HepG2 (cell line): Measurements from ENCODE around the gene PLA2G4D. TPM values are rescaled to one million over a fixed set of nuclear protein-coding genes. Genes with fewer than 3 reads are reported as not detected.

ENCODE experiments used
- FOSL1 ChIP-seq: sonication (generic); formaldehyde crosslinking; IDR thresholded peaks from 2 replicates; pipeline ENCODE4 v1.9.0; 2021; ENCODE audit warnings: missing genetic modification reagents, borderline replicate concordance
- HIC2 ChIP-seq: sonication (generic); formaldehyde crosslinking; IDR thresholded peaks from 2 replicates; pipeline ENCODE4 v1.9.0; 2022; ENCODE audit warnings: low read depth, missing genetic modification reagents
- HOXA3 ChIP-seq: sonication (generic); formaldehyde crosslinking; IDR thresholded peaks from 2 replicates; pipeline ENCODE4 v1.5.0; 2020; ENCODE audit warnings: missing genetic modification reagents
- NFATC3 ChIP-seq: sonication (generic); formaldehyde crosslinking; IDR thresholded peaks from 2 replicates; pipeline ENCODE4 v1.5.1; 2020; ENCODE audit warnings: mild to moderate bottlenecking, missing genetic modification reagents
- SAFB2 ChIP-seq: sonication (generic); formaldehyde crosslinking; IDR thresholded peaks from 2 replicates; pipeline ENCODE4 v1.5.1; 2020; ENCODE audit warnings: missing genetic modification reagents, low read depth, mild to moderate bottlenecking, borderline replicate concordance
- SALL1 ChIP-seq: sonication (generic); formaldehyde crosslinking; IDR thresholded peaks from 2 replicates; pipeline ENCODE4 v1.8.0; 2022; ENCODE audit warnings: mild to moderate bottlenecking, missing genetic modification reagents
- SAP130 ChIP-seq: IDR thresholded peaks from 2 replicates; pipeline ENCODE4 v1.6.1; 2016; ENCODE audit warnings: low read depth
- SNAI1 ChIP-seq: sonication (generic); formaldehyde crosslinking; IDR thresholded peaks from 2 replicates; pipeline ENCODE4 v1.5.0; 2020; ENCODE audit warnings: mild to moderate bottlenecking, missing genetic modification reagents, borderline replicate concordance
- SOX6 ChIP-seq, 2 experiments: fragments of 450-650 bp in 1 of 2; sonication (generic) in 1 of 2; formaldehyde crosslinking in 1 of 2; IDR thresholded peaks; 2 replicates each; pipeline versions ENCODE4 v1.4.0 to v1.6.1; 2017 to 2020; ENCODE audit warnings: antibody characterized with exemption in 1 of 2, mild to moderate bottlenecking in 1 of 2, missing genetic modification reagents in 1 of 2
- SSRP1 ChIP-seq: IDR thresholded peaks from 2 replicates; pipeline ENCODE4 v1.6.1; 2016; ENCODE audit warnings: control low read depth
- ZBTB39 ChIP-seq: sonication (generic); formaldehyde crosslinking; IDR thresholded peaks from 2 replicates; pipeline ENCODE4 v1.5.0; 2020; ENCODE audit warnings: missing genetic modification reagents
- ZNF207 ChIP-seq: fragments of 450-650 bp; IDR thresholded peaks from 2 replicates; pipeline ENCODE4 v1.6.1; 2016; ENCODE audit warnings: antibody characterized with exemption, borderline replicate concordance
- ZNF501 ChIP-seq: sonication (generic); formaldehyde crosslinking; IDR thresholded peaks from 2 replicates; pipeline ENCODE4 v1.5.1; 2020; ENCODE audit warnings: mild to moderate bottlenecking, moderate library complexity, missing genetic modification reagents
- ZNF784 ChIP-seq: sonication (generic); formaldehyde crosslinking; IDR thresholded peaks from 2 replicates; pipeline ENCODE4 v1.5.1; 2020; ENCODE audit warnings: missing genetic modification reagents, mild to moderate bottlenecking, borderline replicate concordance
- ZNF800 ChIP-seq: sonication (generic); formaldehyde crosslinking; IDR thresholded peaks from 2 replicates; pipeline ENCODE4 v1.4.0; 2020; ENCODE audit warnings: missing genetic modification reagents
- polyA plus RNA-seq, 8 experiments: library from polyadenylated mRNA; depleted of rRNA in 3 of 8; stranded (reverse) in 7 of 8; unstranded in 1 of 8; fragments of >200 nt; fragmentation: Illumina TruSeq in 4 of 8; extraction: Trizol in 4 of 8; gene quantifications; 2 replicates each; pipeline versions ENCODE4 v1.2.1 to v1.2.3, GENCODE V29; 2011 to 2016; ENCODE audit warnings: low read depth in 4 of 8, missing spikeins in 1 of 8, mixed read lengths in 1 of 8; ENCODE audit not compliant: insufficient read depth in 1 of 8
- total RNA-seq, 5 experiments: library from RNA; depleted of rRNA; stranded (reverse); fragments of >200 nt; fragmentation: Illumina TruSeq; extraction: Trizol; gene quantifications; 2 replicates each; pipeline ENCODE4 v1.2.3, GENCODE V29; 2016; ENCODE audit warnings: low read depth in 1 of 5
- TF ChIP-seq, protein P1 (sequence below): sonication (generic); formaldehyde crosslinking; IDR thresholded peaks from 2 replicates; pipeline ENCODE4 v1.5.1; 2020; ENCODE audit warnings: mild to moderate bottlenecking, missing genetic modification reagents, borderline replicate concordance

The PLA2G4D gene
- total and polyA plus RNA-seq, 2 of the 13 experiments (the other 11 are each of a cell fraction or from before 2014, with no cell fraction given): 0.04 to 0.21 TPM

DNA sequence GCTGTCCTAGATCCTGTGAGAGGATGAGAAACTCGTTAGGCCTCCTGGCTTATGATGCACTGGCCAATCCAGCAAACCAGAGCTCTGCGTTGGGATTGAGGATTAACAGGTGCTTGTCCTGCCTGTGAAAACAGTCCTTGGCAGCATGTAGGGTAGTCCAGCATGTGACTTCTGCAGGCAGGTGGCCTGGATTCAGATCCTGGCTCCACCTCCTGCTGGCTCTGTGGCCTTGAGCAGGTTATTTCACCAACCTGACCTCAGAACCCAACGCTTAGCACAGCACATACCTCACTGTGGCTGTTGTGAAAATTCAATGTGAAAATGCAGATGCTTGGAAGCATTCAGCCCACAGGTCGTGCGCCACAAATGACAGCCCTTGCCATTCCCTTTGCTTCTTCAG is 33.6 kb downstream of the PLA2G4D start (continued):
- TF ChIP-seq SALL1 (CRISPR knock-in tag): peak; percentile 44; the same call in 1 of the 2 replicates
- no peak for TF ChIP-seq HIC2 (CRISPR knock-in tag)
- no peak for TF ChIP-seq SOX6 (IDR thresholded peaks at IDR 0.05)
- 0 out of 2 replicates have a peak, but pooled peaks have one; percentile 21 for TF ChIP-seq SOX6 (CRISPR knock-in tag; IDR thresholded peaks at IDR 0.05)
- TF ChIP-seq ZBTB39: no peak
- no peak for TF ChIP-seq SNAI1 (CRISPR knock-in tag)
- no peak for TF ChIP-seq SSRP1 (CRISPR knock-in tag)
- TF ChIP-seq NFATC3 (CRISPR knock-in tag): no peak
- no peak for TF ChIP-seq SAFB2
- TF ChIP-seq ZNF784 (CRISPR knock-in tag): no peak
- TF ChIP-seq ZNF800 (CRISPR knock-in tag): 0 out of 2 replicates have a peak, but pooled peaks have one; percentile 46
- TF ChIP-seq FOSL1: no peak
- TF ChIP-seq ZNF207: no peak
- TF ChIP-seq HOXA3: peak; percentile 13; the same call in 1 of the 2 replicates
- TF ChIP-seq SAP130: peak; percentile 39
- TF ChIP-seq ZNF501 (CRISPR knock-in tag): no peak; the same call in 1 of the 2 replicates
- TF ChIP-seq, protein P1, sequence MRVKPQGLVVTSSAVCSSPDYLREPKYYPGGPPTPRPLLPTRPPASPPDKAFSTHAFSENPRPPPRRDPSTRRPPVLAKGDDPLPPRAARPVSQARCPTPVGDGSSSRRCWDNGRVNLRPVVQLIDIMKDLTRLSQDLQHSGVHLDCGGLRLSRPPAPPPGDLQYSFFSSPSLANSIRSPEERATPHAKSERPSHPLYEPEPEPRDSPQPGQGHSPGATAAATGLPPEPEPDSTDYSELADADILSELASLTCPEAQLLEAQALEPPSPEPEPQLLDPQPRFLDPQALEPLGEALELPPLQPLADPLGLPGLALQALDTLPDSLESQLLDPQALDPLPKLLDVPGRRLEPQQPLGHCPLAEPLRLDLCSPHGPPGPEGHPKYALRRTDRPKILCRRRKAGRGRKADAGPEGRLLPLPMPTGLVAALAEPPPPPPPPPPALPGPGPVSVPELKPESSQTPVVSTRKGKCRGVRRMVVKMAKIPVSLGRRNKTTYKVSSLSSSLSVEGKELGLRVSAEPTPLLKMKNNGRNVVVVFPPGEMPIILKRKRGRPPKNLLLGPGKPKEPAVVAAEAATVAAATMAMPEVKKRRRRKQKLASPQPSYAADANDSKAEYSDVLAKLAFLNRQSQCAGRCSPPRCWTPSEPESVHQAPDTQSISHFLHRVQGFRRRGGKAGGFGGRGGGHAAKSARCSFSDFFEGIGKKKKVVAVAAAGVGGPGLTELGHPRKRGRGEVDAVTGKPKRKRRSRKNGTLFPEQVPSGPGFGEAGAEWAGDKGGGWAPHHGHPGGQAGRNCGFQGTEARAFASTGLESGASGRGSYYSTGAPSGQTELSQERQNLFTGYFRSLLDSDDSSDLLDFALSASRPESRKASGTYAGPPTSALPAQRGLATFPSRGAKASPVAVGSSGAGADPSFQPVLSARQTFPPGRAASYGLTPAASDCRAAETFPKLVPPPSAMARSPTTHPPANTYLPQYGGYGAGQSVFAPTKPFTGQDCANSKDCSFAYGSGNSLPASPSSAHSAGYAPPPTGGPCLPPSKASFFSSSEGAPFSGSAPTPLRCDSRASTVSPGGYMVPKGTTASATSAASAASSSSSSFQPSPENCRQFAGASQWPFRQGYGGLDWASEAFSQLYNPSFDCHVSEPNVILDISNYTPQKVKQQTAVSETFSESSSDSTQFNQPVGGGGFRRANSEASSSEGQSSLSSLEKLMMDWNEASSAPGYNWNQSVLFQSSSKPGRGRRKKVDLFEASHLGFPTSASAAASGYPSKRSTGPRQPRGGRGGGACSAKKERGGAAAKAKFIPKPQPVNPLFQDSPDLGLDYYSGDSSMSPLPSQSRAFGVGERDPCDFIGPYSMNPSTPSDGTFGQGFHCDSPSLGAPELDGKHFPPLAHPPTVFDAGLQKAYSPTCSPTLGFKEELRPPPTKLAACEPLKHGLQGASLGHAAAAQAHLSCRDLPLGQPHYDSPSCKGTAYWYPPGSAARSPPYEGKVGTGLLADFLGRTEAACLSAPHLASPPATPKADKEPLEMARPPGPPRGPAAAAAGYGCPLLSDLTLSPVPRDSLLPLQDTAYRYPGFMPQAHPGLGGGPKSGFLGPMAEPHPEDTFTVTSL (CRISPR knock-in tag): no peak
